ENCODE results near the gene COL13A1.

COL13A1 gene

GRCh38 chr10:69911613-69912528 lies 110.2 kb downstream of the COL13A1 start:
- peak; percentile 57 for DNase-seq (ENCODE audit: low spot score)

- no peak for DNase-seq (ENCODE audit: low spot score)
Measured at GRCh38 chr10:69912589-69912988, 110.9 kb downstream of the COL13A1 start.

GRCh38 chr10:69913606-69914382 lies 112.1 kb downstream of the COL13A1 start:
- no peak for DNase-seq (ENCODE audit: low spot score)

GRCh38 chr10:69914398-69915214 lies 112.9 kb downstream of the COL13A1 start:
- peak; percentile 52 for DNase-seq (ENCODE audit: low spot score)

- no peak for DNase-seq (ENCODE audit: low spot score)
Measured at GRCh38 chr10:69915215-69915560, 113.5 kb downstream of the COL13A1 start.

- DNase-seq (ENCODE audit: low spot score): no peak
Measured at GRCh38 chr10:69916118-69916517, 114.4 kb downstream of the COL13A1 start.

- DNase-seq (ENCODE audit: low spot score): no peak
Measured at GRCh38 chr10:69918036-69918435, 116.3 kb downstream of the COL13A1 start.

- no peak for DNase-seq (ENCODE audit: low spot score)
Measured at GRCh38 chr10:69919250-69919649, 117.5 kb downstream of the COL13A1 start.

- DNase-seq (ENCODE audit: low spot score): no peak
Measured at GRCh38 chr10:69925111-69925510, 123.4 kb downstream of the COL13A1 start.

- no peak for DNase-seq (ENCODE audit: low spot score)
Measured at GRCh38 chr10:69928339-69928738, 126.6 kb downstream of the COL13A1 start.

- no peak for DNase-seq (ENCODE audit: low spot score)
Measured at GRCh38 chr10:69929575-69929974, 127.9 kb downstream of the COL13A1 start.

GRCh38 chr10:69934768-69935167 lies 133.1 kb downstream of the COL13A1 start:
- no peak for DNase-seq (ENCODE audit: low spot score)

GRCh38 chr10:69936091-69936490 lies 134.4 kb downstream of the COL13A1 start:
- no peak for DNase-seq (ENCODE audit: low spot score)

- DNase-seq (ENCODE audit: low spot score): no peak
Measured at GRCh38 chr10:69938541-69938991, 136.9 kb downstream of the COL13A1 start.

GRCh38 chr10:69939061-69939460 lies 137.4 kb downstream of the COL13A1 start:
- no peak for DNase-seq (ENCODE audit: low spot score)

GRCh38 chr10:69939481-69939880 lies 137.8 kb downstream of the COL13A1 start:
- no peak for DNase-seq (ENCODE audit: low spot score)

GRCh38 chr10:69941730-69942129 lies 140.0 kb downstream of the COL13A1 start:
- DNase-seq (ENCODE audit: low spot score): no peak

- no peak for DNase-seq (ENCODE audit: low spot score)
Measured at GRCh38 chr10:69943292-69943820, 141.7 kb downstream of the COL13A1 start.

- no peak for DNase-seq (ENCODE audit: low spot score)
Measured at GRCh38 chr10:69944761-69945160, 143.1 kb downstream of the COL13A1 start.

GRCh38 chr10:69948261-69948660 lies 146.6 kb downstream of the COL13A1 start:
- DNase-seq (ENCODE audit: low spot score): no peak

GRCh38 chr10:69949770-69950169 lies 148.1 kb downstream of the COL13A1 start:
- no peak for DNase-seq (ENCODE audit: low spot score)

GRCh38 chr10:69951658-69952057 lies 150.0 kb downstream of the COL13A1 start:
- no peak for DNase-seq (ENCODE audit: low spot score)
